HG03139 (cell line): ENCODE results near the gene SMCO4.
A peak's percentile ranks its signal among the peaks of the same experiment; 100 is the strongest.
"Not testable (repeated sequence)": the region's sequence is repeated elsewhere in the genome, so short reads cannot be mapped to it uniquely, and the experiment has no call there.

Source experiments
- ATAC-seq: cut with Tn5 transposase; IDR thresholded peaks from one replicate; pipeline ENCODE4 v1.9.1; 2021; ENCODE audit not compliant: unreplicated experiment

SMCO4 gene, protein sequence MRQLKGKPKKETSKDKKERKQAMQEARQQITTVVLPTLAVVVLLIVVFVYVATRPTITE

DNA sequence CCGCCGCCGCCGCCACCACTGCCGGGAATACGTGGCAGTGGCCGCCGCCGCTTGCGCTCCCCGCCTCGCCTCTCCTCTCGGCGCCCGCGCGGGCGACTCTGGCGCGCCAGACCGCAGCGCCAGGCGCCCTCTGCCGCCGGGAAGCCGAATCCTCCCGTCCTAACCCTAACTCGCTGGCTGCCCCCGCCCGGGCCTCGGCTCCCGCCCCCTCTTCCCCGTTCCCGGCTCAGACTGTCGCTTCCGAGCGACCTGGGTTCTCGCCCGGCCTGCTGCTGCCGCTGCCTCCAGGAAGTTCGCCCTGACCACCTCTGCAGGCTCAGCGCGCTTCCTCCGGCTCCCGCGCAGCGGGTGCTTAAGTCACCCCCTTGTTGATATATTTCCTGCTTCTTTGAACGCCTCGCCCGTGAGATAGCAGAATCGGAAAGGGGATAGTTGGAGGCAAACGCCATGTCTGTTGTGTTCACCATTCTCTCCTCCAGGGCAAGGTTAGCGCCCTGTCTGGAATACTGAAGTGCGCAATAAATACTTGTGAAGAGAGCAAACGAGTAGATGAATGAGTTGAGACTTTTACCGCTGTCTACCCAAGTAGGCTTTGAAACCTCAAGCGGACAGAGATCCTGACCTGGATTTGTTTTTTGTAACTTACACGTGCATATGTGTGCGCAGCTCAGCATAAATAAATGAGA, at the start of gene SMCO4:
Gene SMCO4, minus strand, starts transcription at position 100 of the 686 bp plus-strand sequence. CDS start 64,202 bp downstream, outside the sequence.
- ATAC-seq: peak; percentile 82

- no peak for ATAC-seq
These were observed 48.2 kb upstream of the SMCO4 start for GRCh38 chr11:93591247-93591898.

DNA sequence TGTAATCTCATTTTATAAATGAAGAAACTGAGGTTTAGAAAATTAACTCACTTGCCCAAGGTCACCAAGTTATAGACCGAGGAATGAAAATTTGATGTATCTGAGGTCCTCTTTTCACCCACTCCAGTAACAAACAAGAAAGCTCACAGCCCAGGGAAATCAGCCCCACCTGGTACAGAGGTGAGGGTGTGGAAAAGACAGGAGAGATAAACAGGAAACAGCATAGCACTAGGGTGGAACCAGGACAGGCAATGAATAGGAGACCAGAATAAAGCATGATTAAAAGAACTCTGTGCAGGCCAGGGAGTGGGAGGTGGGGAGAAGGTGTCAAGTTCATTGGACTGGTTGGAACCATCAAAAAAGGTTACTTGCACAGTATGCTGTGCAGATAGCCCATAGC, 46.2 kb upstream of the SMCO4 start:
- ATAC-seq: no peak

GRCh38 chr11:93587858-93588581, 44.8 kb upstream of the SMCO4 start:
- ATAC-seq: no peak

- not testable (repeated sequence) for ATAC-seq
These were observed 44.2 kb upstream of the SMCO4 start for GRCh38 chr11:93587425-93587824.

DNA sequence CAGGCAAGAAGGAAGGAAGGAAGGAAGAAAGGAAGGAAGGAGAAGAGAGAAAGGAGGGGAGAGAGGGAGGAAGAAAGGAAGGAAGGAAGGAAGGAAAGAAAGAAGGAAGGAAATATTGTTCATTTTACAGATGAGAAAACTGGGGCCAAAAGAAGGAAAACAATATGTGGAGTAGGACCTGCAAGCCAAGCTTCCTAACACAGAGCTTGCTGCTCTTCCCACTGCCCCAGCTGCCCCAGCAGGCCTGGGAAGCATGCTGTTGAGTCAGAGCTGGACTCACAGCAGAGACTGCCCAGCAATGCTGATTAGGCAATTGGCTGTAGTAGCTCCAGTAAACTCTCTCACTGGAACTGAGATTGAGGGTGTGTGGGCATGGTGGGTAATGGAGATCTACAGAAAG, 42.6 kb upstream of the SMCO4 start:
- ATAC-seq: no peak

DNA sequence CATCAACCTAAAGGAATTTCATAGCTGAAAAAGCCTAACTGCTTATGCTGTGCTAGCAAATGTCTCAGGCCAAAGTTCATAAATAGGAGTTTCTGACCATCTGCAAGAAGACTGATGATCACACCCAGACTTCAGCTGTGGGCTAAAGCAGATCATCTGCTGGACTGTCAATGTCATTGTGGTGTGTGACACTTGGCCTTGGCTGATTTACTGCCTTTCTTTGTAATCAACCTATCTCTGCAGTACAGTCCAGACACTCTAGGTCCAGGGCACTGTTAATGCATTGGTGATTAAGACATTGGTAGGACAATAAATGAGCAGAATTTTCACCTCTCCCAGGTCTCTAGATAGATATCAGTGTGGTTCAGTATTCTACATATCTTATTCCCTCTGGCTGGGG, 40.3 kb upstream of the SMCO4 start:
- ATAC-seq: no peak

DNA sequence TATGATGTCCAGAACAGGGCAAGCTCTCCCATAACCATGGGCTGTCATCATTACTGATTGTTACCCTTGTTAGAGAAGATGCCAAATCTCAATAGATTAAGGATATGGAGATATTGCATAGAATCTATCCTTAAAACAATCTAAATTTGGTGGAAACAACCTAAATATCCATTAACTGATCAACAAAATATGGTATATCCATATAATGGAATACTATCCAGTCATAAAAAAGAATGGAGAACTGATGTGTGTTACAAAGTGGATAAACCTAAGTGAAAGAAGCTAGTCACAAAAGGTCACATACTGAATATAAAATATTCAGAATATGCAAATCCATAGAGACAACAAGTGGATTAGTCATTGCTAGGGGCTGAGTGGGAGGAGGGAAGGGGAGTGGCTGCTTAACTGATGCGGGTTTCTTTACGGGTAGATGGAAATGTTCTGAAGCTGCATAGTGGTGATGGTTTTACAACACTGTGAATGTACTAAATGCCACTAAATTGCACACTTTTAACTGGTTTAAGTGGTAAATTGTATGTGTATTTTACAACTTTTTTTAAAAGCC, 36.1 kb upstream of the SMCO4 start:
- ATAC-seq: no peak

GRCh38 chr11:93577286-93577685, 34.1 kb upstream of the SMCO4 start:
- ATAC-seq: no peak

GRCh38 chr11:93576870-93577269, 33.7 kb upstream of the SMCO4 start:
- not testable (repeated sequence) for ATAC-seq

DNA sequence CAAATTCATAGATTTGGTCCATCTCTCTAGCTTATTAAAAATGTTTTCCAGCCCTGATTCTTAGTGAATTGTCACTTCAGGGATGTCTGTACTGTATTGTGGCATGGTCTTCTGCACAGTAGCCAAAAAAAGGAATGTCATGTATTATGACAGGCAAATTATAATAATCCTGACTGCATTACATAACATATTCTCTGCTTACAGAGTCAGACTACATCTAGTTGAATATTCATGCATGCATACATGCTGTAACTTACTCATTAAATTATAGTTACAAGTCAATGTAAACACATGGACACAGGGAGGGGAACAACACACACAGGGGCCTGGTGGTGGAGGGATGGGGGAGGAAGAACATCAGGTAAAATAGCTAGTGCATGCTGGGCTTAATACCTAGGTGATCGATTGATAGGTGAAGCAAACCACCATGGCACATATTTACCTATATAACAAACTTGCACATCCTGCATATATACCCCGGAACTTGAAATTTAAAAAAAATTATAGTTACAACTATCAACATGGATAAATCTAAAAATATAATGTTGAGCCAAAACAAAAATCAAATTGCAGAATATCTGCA, 31.5 kb upstream of the SMCO4 start:
- no peak for ATAC-seq

DNA sequence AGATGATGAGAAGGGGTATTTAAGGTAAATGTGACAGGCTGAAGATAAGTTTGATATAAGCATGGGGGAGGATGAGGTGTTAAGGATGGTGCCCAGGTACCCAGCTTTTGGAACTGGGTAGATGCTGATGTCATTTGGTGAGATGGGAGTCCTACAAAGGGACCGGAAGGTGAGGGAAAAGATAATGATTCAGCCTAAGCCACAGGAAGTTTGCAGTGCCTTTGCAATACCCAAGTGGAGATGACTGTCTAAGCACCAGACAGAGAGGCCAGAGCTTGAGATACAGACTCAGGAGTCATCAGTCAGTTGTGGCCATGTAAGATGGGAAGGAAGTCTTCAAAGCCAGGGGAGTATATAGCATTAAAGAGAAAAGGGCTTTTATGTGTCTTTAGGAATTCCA, 30.0 kb upstream of the SMCO4 start:
- ATAC-seq: no peak

DNA sequence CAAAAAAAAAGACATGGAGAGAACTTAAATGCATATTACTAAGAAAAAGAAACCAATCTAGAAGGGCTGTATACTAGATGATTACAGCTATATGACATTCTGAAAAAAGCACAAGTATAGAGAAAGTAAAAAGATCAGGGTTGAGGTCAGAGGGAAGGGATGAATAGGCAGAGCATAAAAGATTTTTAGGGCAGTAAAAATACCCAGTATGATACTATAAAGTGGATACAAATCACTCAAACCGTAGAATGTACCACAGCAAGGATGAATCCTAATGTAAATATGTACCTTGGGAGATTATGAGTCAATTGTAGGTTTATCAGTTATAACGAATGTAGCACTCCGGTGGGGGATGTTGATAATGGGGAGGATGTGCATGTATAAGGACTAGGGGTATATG, 29.4 kb upstream of the SMCO4 start:
- no peak for ATAC-seq

- no peak for ATAC-seq
These were observed 29.0 kb upstream of the SMCO4 start for GRCh38 chr11:93572171-93572570.

DNA sequence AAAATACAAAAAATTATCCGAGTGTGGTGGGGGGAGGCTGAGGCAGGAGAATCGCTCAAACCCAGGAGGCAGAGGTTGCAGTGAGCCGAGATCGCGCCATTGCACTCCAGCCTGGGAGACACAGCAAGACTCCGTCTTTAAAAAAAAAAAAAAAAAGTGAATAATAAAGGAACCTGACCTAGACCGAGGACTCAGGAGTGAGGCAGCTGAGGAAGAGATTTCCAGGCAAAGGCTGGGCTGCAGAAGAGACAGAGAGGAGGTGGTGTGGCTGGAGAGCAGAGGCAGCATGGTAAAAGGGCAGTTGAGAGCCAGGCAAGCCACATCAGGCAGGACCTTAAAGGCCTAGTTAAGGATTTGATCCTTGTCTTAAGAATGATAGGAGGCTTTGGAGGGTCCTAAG, 28.4 kb upstream of the SMCO4 start:
- no peak for ATAC-seq

GRCh38 chr11:93570759-93571413, 27.7 kb upstream of the SMCO4 start:
- no peak for ATAC-seq

- ATAC-seq: no peak
These were observed 26.3 kb upstream of the SMCO4 start for GRCh38 chr11:93569496-93569895.

GRCh38 chr11:93568726-93569125, 25.5 kb upstream of the SMCO4 start:
- no peak for ATAC-seq

GRCh38 chr11:93567401-93567895, 24.3 kb upstream of the SMCO4 start:
- ATAC-seq: no peak

GRCh38 chr11:93564895-93565294, 21.7 kb upstream of the SMCO4 start:
- no peak for ATAC-seq

- ATAC-seq: no peak
These were observed 20.7 kb upstream of the SMCO4 start for GRCh38 chr11:93563857-93564256.
